CD8-positive, alpha-beta memory T cell (primary cell): ENCODE data around the gene S100A2. TPM values are rescaled to one million over a fixed set of nuclear protein-coding genes. Genes with fewer than 3 reads are reported as not detected.
A peak's percentile ranks its signal among the peaks of the same experiment; 100 is the strongest.

ENCODE experiments used
- CTCF ChIA-PET: fragments of 350-600 bp; sonication (Branson Sonifier 250); formaldehyde crosslinking; loops from one replicate; lab custom pipeline; 2021; ENCODE audit warnings: antibody characterized with exemption; lab: Charles Lee
- POLR2A ChIA-PET: fragments of 350-600 bp; sonication (Branson Sonifier 250); formaldehyde crosslinking; loops from one replicate; lab custom pipeline; 2021; ENCODE audit warnings: antibody characterized with exemption; lab: Charles Lee
- DNase-seq, 5 donors: peaks; one replicate each; pipeline versions ENCODE4 v3.0.0 to v3.0.0-alpha.2; 2020 to 2022; ENCODE audit warnings: mixed read lengths in 1 of 5
- H3K27ac ChIP-seq: one replicate; pipeline ENCODE4 v1.7.0; 2013; ENCODE audit warnings: low read depth, mild to moderate bottlenecking, low read length, moderate library complexity
- H3K27me3 ChIP-seq: 2 replicates; pipeline ENCODE4 v1.7.0; 2013; ENCODE audit warnings: low read length, mild to moderate bottlenecking; ENCODE audit not compliant: insufficient read depth, poor library complexity, severe bottlenecking
- H3K36me3 ChIP-seq: 2 replicates; pipeline ENCODE4 v1.7.0; 2013; ENCODE audit warnings: mild to moderate bottlenecking, low read length, moderate library complexity; ENCODE audit not compliant: insufficient read depth
- H3K4me1 ChIP-seq: 2 replicates; pipeline ENCODE4 v1.7.0; 2013; ENCODE audit warnings: mild to moderate bottlenecking, low read length, moderate library complexity; ENCODE audit not compliant: insufficient read depth
- H3K4me3 ChIP-seq: 2 replicates; pipeline ENCODE4 v1.7.0; 2013; ENCODE audit warnings: mild to moderate bottlenecking, low read length
- H3K9me3 ChIP-seq: 2 replicates; pipeline ENCODE4 v1.7.0; 2013; ENCODE audit warnings: mild to moderate bottlenecking, low read length
- H3K27ac Mint-ChIP-seq, 8 donors: one replicate each; pipeline ENCODE4 v1.8.0; 2020 to 2021; ENCODE audit warnings: mixed read lengths in 8 of 8, mild to moderate bottlenecking in 6 of 8, inconsistent platforms in 3 of 8, moderate library complexity in 3 of 8
- H3K27me3 Mint-ChIP-seq, 2 donors: one replicate each; pipeline ENCODE4 v1.8.0; 2020 to 2021; ENCODE audit warnings: mixed read lengths in 2 of 2, mild to moderate bottlenecking in 1 of 2, moderate library complexity in 1 of 2
- H3K36me3 Mint-ChIP-seq, 3 donors: one replicate each; pipeline ENCODE4 v1.8.0; 2020 to 2021; ENCODE audit warnings: mixed read lengths in 3 of 3, inconsistent platforms in 1 of 3, mild to moderate bottlenecking in 1 of 3
- H3K4me1 Mint-ChIP-seq, 3 donors: one replicate each; pipeline ENCODE4 v1.8.0; 2020 to 2021; ENCODE audit warnings: mixed read lengths in 3 of 3, inconsistent platforms in 1 of 3, mild to moderate bottlenecking in 1 of 3
- H3K4me3 Mint-ChIP-seq, 7 donors: one replicate each; pipeline ENCODE4 v1.8.0; 2020 to 2021; ENCODE audit warnings: mixed read lengths in 7 of 7, mild to moderate bottlenecking in 6 of 7, moderate library complexity in 4 of 7, inconsistent platforms in 2 of 7
- H3K9me3 Mint-ChIP-seq, 5 donors: one replicate each; pipeline ENCODE4 v1.8.0; 2020 to 2022; ENCODE audit warnings: mixed read lengths in 5 of 5, mild to moderate bottlenecking in 3 of 5, moderate library complexity in 2 of 5, inconsistent platforms in 1 of 5
- polyA plus RNA-seq: library from polyadenylated mRNA; unstranded; fragments of 300-500 nt; fragmentation: Illumina TruSeq; gene quantifications from one replicate; pipeline ENCODE4 v1.2.3, GENCODE V29; 2021
- total RNA-seq, 2 experiments: library from RNA; stranded (reverse); gene quantifications; one replicate each; pipeline ENCODE4 v1.2.3, GENCODE V29; 2021

The S100A2 gene
- total and polyA plus RNA-seq, 3 experiments from 2014 or later = 0.72 to 1.1 (median 0.81) TPM

- Histone ChIP-seq H3K27ac (peak overlapping the region; percentile 86), H3K27me3 (no peaks in the 10 kb centered on the region), H3K4me1 (peaks cover 73% of the 10 kb centered on the region), H3K9me3 (no peaks in the 10 kb centered on the region), H3K36me3 (no peaks in the 10 kb centered on the region), H3K4me3 (peak overlapping the region; percentile 95)
- peak overlapping the region; percentile 94 to 99 (median 98) for H3K27ac Mint-ChIP-seq
- H3K4me1 Mint-ChIP-seq = peaks cover 69 to 89% (median 76%) of the 10 kb centered on the region in 3 donors
- POLR2A ChIA-PET = interaction anchor here (0.6 to 6.8 kb wide), 9 partner anchors 9 to 454 kb away, joined by 3 to 121 read pairs (median 4); partner anchors contain the start of genes CHTOP, RPS27, S100A4 and SLC27A3
- peaks cover 0 to 1% of the 10 kb centered on the region in 2 donors for H3K27me3 Mint-ChIP-seq
- DNase-seq = peak; percentile 78 to 94 (median 86)
- peaks cover 0 to 1% (median 0%) of the 10 kb centered on the region in 5 donors for H3K9me3 Mint-ChIP-seq
- peaks cover 0 to 27% (median 4%) of the 10 kb centered on the region in 3 donors for H3K36me3 Mint-ChIP-seq
- H3K4me3 Mint-ChIP-seq = peak overlapping the region; percentile 95 to 98 (median 96)
- CTCF ChIA-PET = interaction anchor here (1.0 to 6.5 kb wide), 6 partner anchors 9 to 45 kb away, joined by 3 to 125 read pairs (median 6); partner anchors contain the start of gene S100A4
Measured at GRCh38 chr1:153536012-153536670, 29.5 kb downstream of the S100A2 start.

DNA sequence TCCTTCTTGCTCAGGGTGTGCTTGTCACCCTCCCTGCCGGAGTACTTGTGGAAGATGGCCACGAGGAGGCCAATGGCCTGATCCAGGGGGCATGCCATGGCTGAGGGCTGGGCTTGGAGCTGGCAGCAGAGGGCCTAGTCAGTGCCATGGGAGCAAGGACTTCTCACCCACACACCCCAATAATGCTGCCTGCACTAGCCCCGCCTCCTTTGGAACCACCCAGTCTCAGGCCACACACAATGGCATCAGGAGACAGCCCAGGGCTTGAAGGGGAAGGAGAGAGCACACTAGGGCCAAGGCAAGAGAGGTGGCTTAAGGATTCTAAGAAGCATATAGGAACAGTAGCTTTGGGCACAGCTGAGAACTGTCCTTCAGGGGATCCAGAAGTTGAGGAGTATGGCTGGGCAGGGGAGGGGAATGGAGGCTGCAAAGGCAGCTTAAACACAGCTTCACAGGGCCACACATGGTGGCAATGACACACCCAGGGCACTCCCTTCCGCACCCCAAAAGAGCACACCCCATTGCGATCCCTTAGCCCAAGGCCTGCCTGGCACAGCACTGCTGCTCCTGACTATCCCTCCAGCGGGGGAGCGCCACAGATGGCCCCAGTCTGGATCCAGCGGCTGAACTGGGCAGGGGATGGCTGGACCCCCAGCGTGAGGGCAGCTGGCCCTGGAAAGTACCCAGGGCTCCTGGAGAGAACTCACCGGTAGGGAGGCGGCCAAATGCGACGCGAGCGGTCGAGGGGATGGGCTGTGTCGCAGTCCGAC lies 30.2 kb downstream of the S100A2 start, which contains the start of gene S100A6:
Gene S100A6, minus strand, starts transcription at position 750 of the 770 bp plus-strand sequence. Its CDS starts 652 bp downstream, at position 98.
- H3K27ac ChIP-seq = peak within 1 kb of the TSS; percentile 86

GRCh38 chr1:153534925-153535241 lies 30.8 kb downstream of the S100A2 start:
- H3K27ac ChIP-seq = peak overlapping the region; percentile 86
- POLR2A ChIA-PET = interaction anchor here (1.1 to 6.8 kb wide), 6 partner anchors 10 to 241 kb away, joined by 3 to 121 read pairs (median 5); partner anchors contain the start of genes CHTOP, S100A4 and SLC27A3

More for the DNA sequence above, 30.2 kb downstream of the S100A2 start, which contains the start of gene S100A6:
- H3K4me3 ChIP-seq = peak within 1 kb of the TSS; percentile 95
- ChIA-PET CTCF (interaction anchor here (0.8 to 6.5 kb wide), 8 partner anchors 10 to 46 kb away, joined by 3 to 125 read pairs (median 5); partner anchors contain the start of gene S100A4), POLR2A (interaction anchor here (0.6 to 6.8 kb wide), 8 partner anchors 10 to 455 kb away, joined by 3 to 121 read pairs (median 4); partner anchors contain the start of genes CHTOP, RPS27, S100A4 and SLC27A3)
- Mint-ChIP-seq H3K27ac (peak within 1 kb of the TSS; percentile 94 to 100 (median 98)), H3K27me3 (peaks cover 0 to 1% of the 10 kb centered on the region in 2 donors), H3K36me3 (peaks cover 0 to 27% (median 4%) of the 10 kb centered on the region in 3 donors), H3K9me3 (peaks cover 0 to 1% (median 0%) of the 10 kb centered on the region in 5 donors), H3K4me3 (peak within 1 kb of the TSS; percentile 95 to 98 (median 96)), H3K4me1 (peaks cover 67 to 88% (median 74%) of the 10 kb centered on the region in 3 donors)
- no peaks in the 10 kb centered on the region for H3K27me3 ChIP-seq
- peaks cover 70% of the 10 kb centered on the region for H3K4me1 ChIP-seq
- peak in 4 of 5 donors; percentile 23 to 65 (median 26) for DNase-seq
- H3K36me3 ChIP-seq = no peaks in the 10 kb centered on the region
- no peaks in the 10 kb centered on the region for H3K9me3 ChIP-seq

DNA sequence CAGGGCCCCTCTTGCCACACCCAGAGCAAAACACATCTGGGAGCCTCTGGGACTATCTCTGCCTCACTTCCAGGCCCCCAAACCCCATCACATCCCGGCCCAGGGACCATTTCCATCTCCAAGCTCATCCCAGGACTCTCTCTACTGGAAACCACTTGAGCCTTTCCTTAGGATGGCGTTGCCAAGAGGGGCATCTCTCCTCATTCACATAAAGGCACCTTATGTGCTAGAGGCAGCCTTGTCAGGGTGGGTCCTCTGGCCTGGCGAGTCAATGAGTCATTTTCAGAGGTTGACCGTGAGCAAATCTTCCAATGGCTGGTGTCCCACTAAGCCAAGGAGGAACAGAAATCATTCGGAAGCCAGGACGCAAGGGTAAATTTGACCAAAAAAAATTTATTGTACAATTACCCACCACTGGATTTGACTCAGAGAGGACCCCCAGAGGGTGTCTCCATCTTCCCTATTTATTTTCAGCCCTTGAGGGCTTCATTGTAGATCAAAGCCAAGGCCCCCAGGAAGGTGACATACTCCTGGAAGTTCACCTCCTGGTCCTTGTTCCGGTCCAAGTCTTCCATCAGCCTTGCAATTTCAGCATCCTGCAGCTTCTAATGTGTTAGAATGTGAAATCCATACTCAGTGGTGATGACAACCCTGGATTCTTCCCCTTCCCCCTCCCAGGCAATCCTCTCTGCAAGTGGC lies 31.3 kb downstream of the S100A2 start:
- H3K27ac Mint-ChIP-seq = peak overlapping the region; percentile 94 to 100 (median 96)
- peaks cover 56 to 82% (median 66%) of the 10 kb centered on the region in 3 donors for H3K4me1 Mint-ChIP-seq
- H3K4me3 Mint-ChIP-seq = peak overlapping the region; percentile 95 to 98 (median 96)
- Histone ChIP-seq H3K4me3 (peak overlapping the region; percentile 95), H3K4me1 (peaks cover 60% of the 10 kb centered on the region), H3K9me3 (no peaks in the 10 kb centered on the region), H3K36me3 (no peaks in the 10 kb centered on the region), H3K27ac (peak overlapping the region; percentile 41), H3K27me3 (no peaks in the 10 kb centered on the region)
- peaks cover 0 to 1% (median 0%) of the 10 kb centered on the region in 5 donors for H3K9me3 Mint-ChIP-seq
- ChIA-PET CTCF (interaction anchor here (0.8 to 6.5 kb wide), 9 partner anchors 9 to 36 kb away, joined by 3 to 125 read pairs (median 27); partner anchors contain the start of gene S100A4), POLR2A (interaction anchor here (0.5 to 6.8 kb wide), 6 partner anchors 11 to 199 kb away, joined by 4 to 121 read pairs (median 9); partner anchors contain the start of genes CHTOP and S100A4)
- peaks cover 0 to 1% of the 10 kb centered on the region in 2 donors for H3K27me3 Mint-ChIP-seq
- peaks cover 0 to 27% (median 4%) of the 10 kb centered on the region in 3 donors for H3K36me3 Mint-ChIP-seq
- DNase-seq = no peak

More at GRCh38 chr1:153534925-153535241, 30.8 kb downstream of the S100A2 start:
- H3K4me1 Mint-ChIP-seq = peaks cover 61 to 85% (median 69%) of the 10 kb centered on the region in 3 donors
- H3K36me3 Mint-ChIP-seq = peaks cover 0 to 27% (median 4%) of the 10 kb centered on the region in 3 donors
- CTCF ChIA-PET = interaction anchor here (0.8 to 6.5 kb wide), 7 partner anchors 10 to 36 kb away, joined by 3 to 125 read pairs (median 6); partner anchors contain the start of gene S100A4
- peaks cover 0 to 1% (median 0%) of the 10 kb centered on the region in 5 donors for H3K9me3 Mint-ChIP-seq
- Histone ChIP-seq H3K4me1 (peaks cover 65% of the 10 kb centered on the region), H3K36me3 (no peaks in the 10 kb centered on the region), H3K4me3 (peak overlapping the region; percentile 95), H3K9me3 (no peaks in the 10 kb centered on the region), H3K27me3 (no peaks in the 10 kb centered on the region)
- DNase-seq = no peak
- peak overlapping the region; percentile 95 to 98 (median 96) for H3K4me3 Mint-ChIP-seq
- peak overlapping the region; percentile 94 to 100 (median 96) for H3K27ac Mint-ChIP-seq
- peaks cover 0 to 1% of the 10 kb centered on the region in 2 donors for H3K27me3 Mint-ChIP-seq

DNA sequence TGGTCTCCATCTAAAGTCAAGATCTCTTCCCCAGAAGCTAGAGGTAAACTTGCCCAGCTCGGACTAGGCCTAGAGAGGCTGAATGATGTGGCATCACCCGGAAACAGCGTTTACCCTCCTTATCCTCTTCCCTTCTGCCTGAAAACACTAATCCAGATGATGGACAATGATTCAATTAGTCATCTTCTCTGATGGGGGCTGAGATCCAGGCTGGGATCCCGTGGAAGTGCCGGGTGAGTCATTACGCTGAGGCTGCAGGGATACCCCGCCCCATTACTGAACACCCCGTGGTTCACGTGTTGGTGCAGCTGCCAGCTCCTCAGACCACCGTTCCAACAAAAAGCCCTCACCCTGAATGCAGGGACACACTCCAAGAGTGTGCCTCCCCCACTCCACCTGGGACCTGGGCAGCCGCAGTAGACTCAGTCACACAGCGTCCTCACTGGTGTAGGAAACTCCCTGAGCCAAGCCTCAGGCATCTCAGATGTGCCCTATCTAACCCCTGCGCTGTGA lies 31.9 kb downstream of the S100A2 start:
- CTCF ChIA-PET = interaction anchor here (0.8 to 6.5 kb wide), 12 partner anchors 11 to 115 kb away, joined by 3 to 125 read pairs (median 20); partner anchors contain the start of gene S100A4

DNA sequence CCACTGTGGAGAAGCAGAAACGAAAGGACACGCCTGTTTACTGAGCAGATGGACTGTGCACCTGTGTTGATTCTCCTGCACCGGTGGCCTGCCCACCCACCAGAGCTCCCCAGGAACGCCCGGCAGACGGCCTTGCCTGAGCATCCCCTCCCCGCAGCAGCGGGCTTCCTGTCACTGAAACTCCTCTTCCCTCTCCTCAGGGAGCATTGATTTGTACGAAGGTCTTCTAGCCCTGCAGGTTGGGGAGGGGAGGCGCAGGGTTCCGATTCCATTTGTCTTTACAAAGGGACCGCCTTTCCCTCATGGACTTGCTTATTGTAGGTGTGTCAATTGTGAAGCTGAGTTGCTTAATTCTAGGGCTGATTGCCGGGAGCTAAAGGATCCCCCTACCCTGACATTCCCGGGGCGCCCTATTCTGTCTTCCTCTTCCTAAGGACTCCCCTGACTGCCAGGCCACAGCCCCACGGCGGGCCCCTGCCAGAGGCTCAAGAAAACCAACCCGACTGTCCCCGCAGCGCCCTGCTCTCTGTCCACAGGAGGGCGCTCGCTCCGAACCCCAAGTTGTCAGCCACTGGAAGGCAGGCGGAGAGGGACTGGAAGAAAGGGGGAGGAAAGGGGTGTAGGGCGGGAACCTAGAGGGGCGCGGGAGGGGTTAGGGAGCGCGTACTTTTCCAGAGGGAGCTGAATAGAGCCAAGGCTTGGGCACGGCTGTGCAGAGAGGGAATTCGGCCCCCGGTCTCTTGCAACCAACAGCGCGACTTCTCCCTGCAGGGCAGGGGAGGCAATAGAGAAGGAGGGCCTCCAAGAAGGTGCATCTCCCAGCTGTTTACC lies 32.7 kb downstream of the S100A2 start:
- peak; percentile 66 to 82 (median 70) for DNase-seq
- CTCF ChIA-PET = interaction anchor here (0.6 to 6.5 kb wide), 22 partner anchors 8 to 457 kb away, joined by 3 to 125 read pairs (median 5); partner anchors contain the start of genes CHTOP, S100A3, S100A4 and S100A5
- Histone ChIP-seq H3K36me3 (no peaks in the 10 kb centered on the region), H3K27me3 (no peaks in the 10 kb centered on the region), H3K27ac (peak overlapping the region; percentile 41), H3K9me3 (no peaks in the 10 kb centered on the region), H3K4me1 (peaks cover 60% of the 10 kb centered on the region), H3K4me3 (peak overlapping the region; percentile 35)
- Mint-ChIP-seq H3K27ac (peak overlapping the region; percentile 94 to 100 (median 96)), H3K36me3 (peaks cover 0 to 27% (median 7%) of the 10 kb centered on the region in 3 donors), H3K4me1 (peaks cover 61 to 76% (median 68%) of the 10 kb centered on the region in 3 donors), H3K27me3 (peaks cover 0 to 1% of the 10 kb centered on the region in 2 donors), H3K4me3 (peak overlapping the region; percentile 87 to 98 (median 96)), H3K9me3 (peaks cover 0 to 1% (median 0%) of the 10 kb centered on the region in 5 donors)
- POLR2A ChIA-PET = interaction anchor here (1.0 to 6.8 kb wide), 6 partner anchors 12 to 457 kb away, joined by 4 to 121 read pairs (median 6); partner anchors contain the start of genes CHTOP, RPS27 and S100A4

More for the DNA sequence above, 31.9 kb downstream of the S100A2 start:
- Mint-ChIP-seq H3K4me3 (peak overlapping the region; percentile 87 to 98 (median 96)), H3K4me1 (peaks cover 60 to 82% (median 70%) of the 10 kb centered on the region in 3 donors), H3K27ac (peak overlapping the region; percentile 94 to 100 (median 96)), H3K36me3 (peaks cover 0 to 27% (median 7%) of the 10 kb centered on the region in 3 donors), H3K9me3 (peaks cover 0 to 1% (median 0%) of the 10 kb centered on the region in 5 donors), H3K27me3 (peaks cover 0 to 1% of the 10 kb centered on the region in 2 donors)
- H3K4me1 ChIP-seq = peaks cover 60% of the 10 kb centered on the region
- POLR2A ChIA-PET = interaction anchor here (0.5 to 6.8 kb wide), 5 partner anchors 11 to 199 kb away, joined by 4 to 121 read pairs (median 12); partner anchors contain the start of genes CHTOP and S100A4
- H3K9me3 ChIP-seq = no peaks in the 10 kb centered on the region
- peak overlapping the region; percentile 41 for H3K27ac ChIP-seq
- DNase-seq = peak in 1 of 5 donors; percentile 31
- H3K36me3 ChIP-seq = no peaks in the 10 kb centered on the region
- no peaks in the 10 kb centered on the region for H3K27me3 ChIP-seq
- peak overlapping the region; percentile 35 for H3K4me3 ChIP-seq
